H54 (cell line): ENCODE measurements around the gene LRFN2.

Experiments
- DNase-seq: peaks from one replicate; pipeline ENCODE4 v3.0.0; 2011; ENCODE audit warnings: low spot score, mixed read lengths; ENCODE audit not compliant: insufficient read length
- FAIRE-seq: peaks from 3 replicates; lab custom pipeline; 2011; peaks lifted over from hg19 to GRCh38; lab: Jason Lieb, UNC
- POLR2A ChIP-seq: IDR thresholded peaks from 2 replicates; pipeline ENCODE4 v1.6.1; 2011; ENCODE audit warnings: low read depth, mild to moderate bottlenecking, low read length

LRFN2 gene

DNA sequence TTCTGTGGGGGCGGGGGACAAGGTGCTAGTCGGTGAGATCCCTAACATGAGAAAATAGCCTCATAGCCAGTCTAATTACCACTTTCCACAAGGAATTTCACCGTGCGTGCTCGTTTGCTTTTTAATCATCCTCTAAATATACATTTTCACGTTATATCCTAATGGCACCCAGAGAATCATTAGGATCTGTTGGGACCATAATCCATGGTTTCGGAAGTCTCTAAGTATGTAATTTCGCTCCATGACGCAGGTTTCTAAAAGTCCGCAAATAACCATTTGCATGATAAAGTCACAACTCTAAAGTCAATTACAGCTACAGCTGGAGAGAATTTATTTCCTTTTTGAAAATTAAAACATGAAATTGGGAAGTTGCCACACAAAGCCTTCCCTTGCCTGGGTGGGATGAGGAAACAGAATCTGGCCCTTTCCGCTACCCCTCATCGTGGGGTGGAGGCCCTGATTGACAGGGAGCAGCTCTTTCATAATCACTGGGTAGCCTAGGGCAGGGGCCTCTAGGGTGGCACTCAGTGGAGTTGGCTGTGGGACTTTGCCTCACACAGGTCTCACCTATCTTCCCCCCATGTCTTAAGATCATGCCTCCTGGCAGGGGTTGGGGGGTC is 81.9 kb downstream of the LRFN2 start:
- FAIRE-seq, result no peak
- DNase-seq, result no peak
- TF ChIP-seq POLR2A, result no peak

DNA sequence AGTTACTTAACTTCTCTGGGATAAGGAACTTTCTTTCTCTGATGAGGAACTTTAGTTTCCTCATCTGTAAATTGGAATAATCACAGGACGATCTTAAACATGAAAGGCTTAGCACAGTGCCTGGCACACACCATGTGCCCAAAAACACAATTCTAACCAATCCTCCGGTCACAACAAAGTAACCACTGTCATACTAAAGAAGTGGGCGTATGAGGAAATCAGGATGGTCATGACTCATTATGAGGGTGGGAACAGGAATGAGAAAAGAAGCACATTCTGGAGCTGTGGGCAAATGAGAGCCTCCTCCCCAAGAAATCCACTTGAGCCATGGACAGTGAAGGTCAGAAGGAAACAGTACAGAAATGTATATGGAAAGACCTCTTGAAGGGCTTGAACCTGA is 82.9 kb downstream of the LRFN2 start:
- DNase-seq (no peak), FAIRE-seq (no peak)
- TF ChIP-seq POLR2A, result no peak

DNA sequence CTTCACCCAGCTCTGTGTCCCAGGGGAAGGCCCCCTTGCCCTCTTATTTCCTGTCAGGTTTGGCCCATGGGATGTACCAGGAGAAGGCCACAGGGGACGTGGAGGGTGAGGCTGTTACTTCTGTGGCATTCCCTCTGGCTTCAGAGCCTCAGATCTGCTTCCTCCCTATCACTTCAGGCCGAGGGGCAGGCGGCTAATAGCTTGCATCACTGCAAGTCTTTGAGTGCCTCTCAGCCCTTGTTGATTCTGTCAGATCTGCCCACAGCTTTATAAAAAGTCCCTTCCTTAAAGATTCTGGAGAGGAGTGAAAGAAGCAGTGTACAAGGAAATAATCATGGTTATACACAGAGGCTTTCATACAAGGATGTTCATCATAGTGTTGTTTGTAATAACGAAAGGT is 86.9 kb downstream of the LRFN2 start:
- FAIRE-seq (no peak), DNase-seq (no peak)
- TF ChIP-seq POLR2A, result no peak

DNA sequence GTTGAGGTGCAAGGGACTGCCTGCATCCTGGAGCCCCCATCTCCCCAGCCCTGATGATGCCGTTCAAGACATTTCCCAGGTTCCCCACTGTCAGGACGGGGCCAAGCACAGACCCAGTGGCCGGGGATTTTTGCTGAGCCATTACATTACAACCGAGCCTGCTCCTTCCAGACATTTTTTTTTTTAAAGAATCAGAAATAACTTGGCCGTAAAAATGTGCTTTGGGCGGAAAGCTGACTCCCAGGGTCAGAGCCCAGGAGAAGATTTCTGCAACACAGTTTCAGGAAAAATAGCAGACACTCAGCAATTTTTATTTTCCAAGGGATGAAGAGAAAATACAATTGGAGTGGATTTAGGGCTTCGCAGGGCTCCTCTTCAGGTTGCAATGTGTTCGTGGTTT is 87.9 kb downstream of the LRFN2 start:
- no peak for DNase-seq
- no peak for TF ChIP-seq POLR2A
- no peak for FAIRE-seq

DNA sequence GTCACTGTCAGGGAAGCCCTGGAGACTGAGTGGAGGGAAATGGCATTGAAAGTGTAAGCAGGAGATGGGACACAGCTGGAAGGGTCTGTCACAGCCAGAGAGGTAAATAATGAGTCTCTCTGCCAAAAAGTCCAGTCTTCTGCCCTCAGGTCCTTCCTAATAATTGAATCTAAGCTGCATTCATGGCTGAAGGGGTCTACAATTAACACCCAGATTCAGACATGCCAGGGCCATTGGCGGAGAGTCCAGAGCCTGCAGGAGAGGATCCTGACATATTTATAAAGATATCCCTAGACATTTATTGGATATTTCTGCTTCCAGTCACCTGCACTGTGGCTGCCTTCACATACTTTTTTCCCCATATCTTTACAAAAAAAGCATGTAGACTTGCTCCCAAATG is 89.0 kb downstream of the LRFN2 start:
- no peak for DNase-seq
- no peak for TF ChIP-seq POLR2A
- FAIRE-seq, result no peak

DNA sequence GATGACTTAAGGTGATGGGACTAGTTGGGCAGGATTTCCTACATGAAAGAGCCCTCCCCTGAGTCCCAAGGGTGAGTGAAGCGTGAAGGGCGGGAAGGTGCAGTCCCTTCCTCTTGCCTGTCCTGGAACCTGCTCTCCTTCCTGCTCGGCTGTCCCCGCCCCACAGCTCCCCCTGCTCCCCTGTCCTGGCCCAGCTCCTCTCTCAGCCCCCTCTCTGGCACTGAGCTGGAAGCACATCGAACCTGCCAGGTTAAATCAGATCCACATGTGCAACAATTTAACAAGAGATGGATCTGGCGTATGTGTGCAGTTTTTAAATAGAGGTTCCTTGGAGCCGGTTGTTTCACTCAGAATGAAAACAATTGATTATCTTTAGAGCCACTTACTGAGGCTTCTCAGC is 95.0 kb downstream of the LRFN2 start:
- TF ChIP-seq POLR2A, result no peak
- FAIRE-seq (no peak), DNase-seq (no peak)

DNA sequence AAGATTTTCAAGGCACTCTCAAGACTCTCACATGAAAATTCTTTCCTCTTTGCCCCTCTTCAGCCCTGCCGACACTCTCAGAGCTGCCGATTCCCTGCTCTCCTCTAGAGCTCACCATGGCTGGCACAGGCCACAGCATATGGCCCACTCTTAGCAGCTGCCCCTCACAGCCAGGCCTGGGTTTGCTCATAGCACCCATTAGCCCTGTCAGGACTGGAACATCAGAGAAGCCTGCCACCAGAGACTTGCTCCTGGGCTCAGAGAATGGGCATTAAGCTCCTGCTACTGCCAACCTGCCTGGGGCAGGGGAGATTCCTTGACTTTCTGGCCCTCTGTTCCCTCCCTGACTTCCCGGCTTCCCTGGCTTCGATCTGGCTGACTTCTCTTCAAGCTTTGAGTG is 96.7 kb downstream of the LRFN2 start:
- FAIRE-seq, result no peak
- TF ChIP-seq POLR2A, result no peak
- DNase-seq, result no peak

DNA sequence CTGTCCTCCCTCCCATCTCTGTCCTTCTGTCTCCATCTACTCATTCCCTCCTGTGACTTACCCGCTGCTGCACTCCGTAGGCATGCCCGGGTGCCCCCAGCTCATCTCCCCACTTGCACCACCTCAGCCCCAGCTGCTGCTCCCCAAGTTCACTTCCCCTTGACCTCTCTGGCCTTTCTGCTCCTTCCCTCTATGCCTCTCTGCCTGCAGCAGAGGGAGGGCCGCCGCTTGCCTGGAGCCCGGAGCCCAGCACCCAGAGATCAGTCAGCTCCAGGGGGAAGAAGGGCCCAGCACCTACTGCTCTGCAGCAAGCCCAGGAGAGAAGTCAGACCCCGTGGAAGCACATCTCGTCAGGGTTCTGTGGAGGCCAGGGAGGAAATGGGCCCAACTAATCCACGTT is 97.4 kb downstream of the LRFN2 start:
- DNase-seq, result no peak
- TF ChIP-seq POLR2A, result no peak
- no peak for FAIRE-seq

DNA sequence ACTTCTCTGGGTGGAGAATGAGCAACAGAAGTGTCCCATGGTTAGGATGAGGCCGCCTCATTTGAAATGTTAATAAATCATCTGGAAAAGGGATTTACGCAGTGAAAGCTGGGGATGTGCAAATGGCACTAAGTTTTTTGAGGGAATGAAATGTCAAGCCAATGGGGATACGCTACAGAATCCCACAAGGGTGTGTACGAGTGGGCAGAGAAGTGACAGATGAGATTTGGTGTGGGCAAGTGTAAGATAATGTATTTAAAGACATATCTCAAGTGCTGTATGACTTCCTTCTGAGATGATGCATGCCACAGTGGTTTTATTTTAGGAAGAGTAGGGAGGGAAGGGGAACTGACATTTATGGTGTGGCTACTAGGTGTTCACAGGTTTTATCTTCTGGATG is 100.6 kb downstream of the LRFN2 start:
- TF ChIP-seq POLR2A, result no peak
- no peak for FAIRE-seq

DNA sequence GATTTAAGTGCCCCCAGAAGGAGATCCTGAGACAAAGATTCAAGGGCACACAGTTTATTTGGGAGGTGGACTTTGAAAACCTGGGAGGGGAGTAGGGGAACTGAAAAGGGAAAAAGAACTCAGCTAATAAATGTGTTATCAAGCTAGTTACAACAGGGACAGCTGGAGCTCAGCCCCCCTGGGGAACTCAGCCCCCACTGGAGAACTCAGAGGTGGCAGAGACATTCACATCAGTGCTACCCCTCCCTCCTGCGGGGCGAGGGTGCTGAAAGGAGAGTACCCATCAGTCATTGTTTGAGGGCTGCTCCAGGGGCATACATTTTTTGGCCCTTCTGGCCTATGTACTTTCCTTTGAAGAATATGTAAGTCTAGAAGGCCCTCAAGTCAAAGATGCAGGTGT is 101.4 kb downstream of the LRFN2 start:
- DNase-seq, result no peak
- no peak for FAIRE-seq

More for the DNA sequence above, 100.6 kb downstream of the LRFN2 start:
- DNase-seq, result no peak

DNA sequence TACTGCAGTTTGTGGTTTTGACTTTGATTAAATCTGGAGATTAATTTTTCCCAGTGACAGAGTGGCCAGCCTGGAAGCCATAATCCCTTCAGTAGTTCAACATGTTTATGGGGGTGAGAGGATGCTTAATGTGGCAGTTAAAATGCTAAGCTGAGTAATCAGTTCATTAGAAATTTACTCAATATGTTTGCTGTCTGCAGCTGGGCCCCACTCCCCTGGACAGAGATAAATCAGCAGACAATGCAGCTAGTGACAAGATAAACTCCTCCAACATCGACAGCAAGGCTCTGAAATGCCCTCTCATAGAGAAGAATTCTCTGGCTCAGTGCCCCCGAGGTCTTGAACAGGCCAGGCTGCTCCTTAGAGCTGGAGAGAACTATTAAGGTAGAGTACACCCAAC is 101.9 kb downstream of the LRFN2 start:
- DNase-seq, result no peak
- TF ChIP-seq POLR2A, result no peak
- FAIRE-seq, result no peak

More for the DNA sequence above, 101.4 kb downstream of the LRFN2 start:
- no peak for TF ChIP-seq POLR2A

DNA sequence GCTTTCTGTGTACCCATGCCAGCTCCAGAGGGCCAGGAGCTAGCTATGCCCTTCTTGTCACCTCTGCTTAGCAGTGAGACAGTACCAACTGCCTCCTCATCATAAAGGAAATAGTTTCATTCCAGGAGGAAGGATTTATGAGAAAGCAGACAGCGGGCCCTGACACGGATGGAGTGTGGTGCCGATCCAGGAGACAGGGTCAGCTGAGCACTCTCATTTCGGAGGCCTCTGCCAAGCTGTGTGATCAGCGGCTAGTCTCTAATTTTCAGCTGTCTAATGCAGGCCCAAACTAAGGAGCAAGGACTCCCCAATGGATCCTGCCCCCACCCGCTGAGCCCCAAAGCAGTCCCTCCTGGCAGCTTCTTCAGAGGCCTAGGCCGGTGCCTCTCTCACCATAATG is 103.1 kb downstream of the LRFN2 start:
- DNase-seq, result no peak
- no peak for FAIRE-seq
- no peak for TF ChIP-seq POLR2A

DNA sequence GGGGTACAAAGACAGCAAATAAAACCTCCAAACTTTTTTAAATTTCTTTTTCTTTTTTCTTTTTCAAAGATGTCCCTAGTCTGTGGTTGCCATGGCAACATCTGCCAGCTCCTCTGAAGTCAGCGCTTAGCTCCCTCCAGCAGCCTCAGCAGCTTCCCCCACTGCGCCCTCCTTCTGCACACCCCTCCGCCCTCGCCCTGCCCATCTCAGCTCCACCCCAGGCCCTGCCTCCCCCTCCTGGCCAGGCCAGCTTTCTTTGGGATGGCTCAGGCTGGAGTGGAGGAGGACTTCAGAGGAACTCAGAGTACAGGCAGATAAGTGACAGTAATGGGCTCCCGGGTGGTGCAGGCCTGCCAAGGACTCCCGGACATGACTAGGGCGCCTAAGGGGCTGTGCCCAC is 104.6 kb downstream of the LRFN2 start:
- FAIRE-seq, result no peak
- no peak for DNase-seq
- TF ChIP-seq POLR2A, result no peak

DNA sequence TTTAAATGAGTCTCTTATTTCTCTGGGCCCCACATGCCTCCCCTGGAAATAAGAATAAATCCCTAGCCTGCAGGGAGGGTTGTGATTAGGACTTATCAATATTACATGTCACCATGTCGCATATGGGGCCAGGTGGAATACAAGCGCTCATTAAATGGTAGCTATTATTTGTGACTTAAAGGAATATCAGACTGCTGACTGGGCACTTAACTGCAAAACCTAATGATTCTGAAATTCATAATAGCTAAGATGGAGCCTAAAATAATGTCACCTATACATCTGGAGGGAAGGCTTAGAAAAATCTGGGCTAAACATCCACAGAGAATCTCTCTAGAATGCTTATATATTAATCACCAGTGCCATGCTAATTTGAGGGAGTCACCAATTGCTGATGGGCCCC is 106.5 kb downstream of the LRFN2 start:
- TF ChIP-seq POLR2A, result no peak
- FAIRE-seq (no peak), DNase-seq (no peak)

DNA sequence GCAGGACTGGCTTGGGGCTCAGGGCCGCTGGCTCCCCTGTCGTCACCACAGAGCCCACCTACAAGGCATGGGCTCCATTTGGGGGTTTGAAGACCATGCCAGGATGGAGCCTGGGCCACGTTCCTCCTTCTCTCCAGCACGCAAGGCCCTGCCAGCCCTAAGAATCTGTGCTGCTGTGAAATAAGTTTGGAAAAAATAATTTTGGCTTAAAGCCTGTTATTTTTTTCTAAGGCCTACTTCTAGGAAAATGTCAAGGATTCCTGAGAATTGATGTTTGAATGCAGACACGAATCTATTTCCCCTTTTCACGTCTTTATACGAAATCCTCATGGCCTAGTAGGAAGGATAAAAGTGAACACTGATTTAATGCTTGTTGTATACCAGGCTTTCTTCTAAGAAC is 107.5 kb downstream of the LRFN2 start:
- TF ChIP-seq POLR2A, result no peak
- FAIRE-seq (no peak), DNase-seq (no peak)
